Sigmoid colon (tissue), 4 donors: ENCODE data around the gene DPYSL5.

Experiments used
- CTCF ChIP-seq, 4 experiments: fragments of 450-650 bp in 3 of 4; fragments of 200-600 bp in 1 of 4; IDR thresholded peaks; one replicate each; pipeline ENCODE4 v1.5.1; 2016 to 2019; ENCODE audit warnings: antibody characterized with exemption in 4 of 4, mild to moderate bottlenecking in 3 of 4, moderate library complexity in 2 of 4
- EP300 ChIP-seq, 4 donors: sonication (generic); formaldehyde crosslinking; IDR thresholded peaks; one replicate each; pipeline ENCODE4 v1.6.1; 2017; ENCODE audit warnings: antibody characterized with exemption in 4 of 4
- POLR2A ChIP-seq, 2 donors: fragments of 450-650 bp; IDR thresholded peaks; one replicate each; pipeline ENCODE4 v1.6.1; 2016; ENCODE audit warnings: antibody characterized with exemption in 2 of 2, mild to moderate bottlenecking in 2 of 2, moderate library complexity in 2 of 2

- TF ChIP-seq CTCF (IDR thresholded peaks at IDR 0.05) (no peak), EP300 (IDR thresholded peaks at IDR 0.05) (no peak), POLR2A (IDR thresholded peaks at IDR 0.05) (no peak)
These were observed 22.7 kb downstream of the DPYSL5 start for GRCh38 chr2:26870585-26871095.
